Stomach (tissue), 9 donors: ENCODE results near the gene OPRL1. TPM values are rescaled to one million over a fixed set of nuclear protein-coding genes. Genes with fewer than 3 reads are reported as not detected.

Experiments
- DNase-seq, 2 donors: peaks; one replicate each; pipeline versions ENCODE4 v3.0.0 to v3.0.0-alpha.2; 2013 to 2019
- H3K27ac ChIP-seq, 5 donors: fragments of 200-600 bp in 4 of 5; sonication (generic) in 4 of 5; one replicate each; pipeline ENCODE4 v1.5.1; 2013 to 2019; ENCODE audit warnings: mild to moderate bottlenecking in 1 of 5, moderate library complexity in 1 of 5
- H3K27me3 ChIP-seq, 3 donors: fragments of 200-600 bp; sonication (generic); one replicate each; pipeline ENCODE4 v1.5.1; 2017 to 2019; ENCODE audit warnings: mixed run types in 1 of 3
- H3K36me3 ChIP-seq, 4 donors: fragments of 200-600 bp; sonication (generic); 1 replicate in 3 of 4; 2 replicates in 1 of 4; pipeline ENCODE4 v1.5.1; 2016 to 2019
- H3K4me1 ChIP-seq, 4 donors: fragments of 200-600 bp; sonication (generic); one replicate each; pipeline ENCODE4 v1.5.1; 2016 to 2019
- H3K4me3 ChIP-seq, 4 donors: fragments of 200-600 bp; sonication (generic) in 3 of 4; one replicate each; pipeline ENCODE4 v1.5.1; 2016 to 2019; ENCODE audit warnings: mild to moderate bottlenecking in 1 of 4
- H3K9me3 ChIP-seq, 4 donors: fragments of 200-600 bp; sonication (generic); one replicate each; pipeline ENCODE4 v1.5.1; 2016 to 2019
- CTCF ChIP-seq, 7 experiments: fragments of 450-650 bp in 4 of 7; fragments of 200-600 bp in 3 of 7; sonication (generic) in 3 of 7; IDR thresholded peaks; one replicate each; pipeline ENCODE4 v1.5.1; 2016 to 2019; ENCODE audit warnings: antibody characterized with exemption in 7 of 7, control low read depth in 2 of 7, mild to moderate bottlenecking in 1 of 7
- EP300 ChIP-seq: sonication (generic); formaldehyde crosslinking; IDR thresholded peaks from one replicate; pipeline ENCODE4 v1.6.1; 2017; ENCODE audit warnings: antibody characterized with exemption
- POLR2A ChIP-seq, 4 donors: fragments of 450-650 bp; IDR thresholded peaks; one replicate each; pipeline ENCODE4 v1.6.1; 2016; ENCODE audit warnings: antibody characterized with exemption in 4 of 4, control low read depth in 2 of 4, mild to moderate bottlenecking in 1 of 4, moderate library complexity in 1 of 4
- POLR2AphosphoS5 ChIP-seq, 3 donors: sonication (generic); formaldehyde crosslinking; IDR thresholded peaks; one replicate each; pipeline ENCODE4 v1.6.1; 2016; ENCODE audit warnings: antibody characterized with exemption in 3 of 3
- WGBS, 5 donors: extraction: QIAGEN DNeasy Blood & Tissue Kit in 3 of 5; methylation state at CpG; one replicate each; pipeline versions ENCODE4 v1.1.5 to v1.1.7; 2013 to 2018; 5-methylcytosine and 5-hydroxymethylcytosine counted together
- intact Hi-C: fragments of 100-400 bp; cut with DNase I; formaldehyde crosslinking; loops from one replicate; pipeline ENCODE4 v1.15.1; 2023; ENCODE audit warnings: low total_unique reads
- polyA plus RNA-seq, 3 donors: library from polyadenylated mRNA; stranded (reverse); fragments of 200-250 nt; gene quantifications; one replicate each; pipeline ENCODE4 v1.2.3, GENCODE V29; 2013
- total RNA-seq, 5 donors: library from RNA; depleted of rRNA; stranded (reverse); fragments of >200 nt; gene quantifications; one replicate each; pipeline versions ENCODE4 v1.1.0 to v1.2.3, GENCODE V29; 2014 to 2016
- donor health status: healthy with polysubstance abuse.
- donor health status: Bipolar disorder and iron deficiency.
- donor health status: healthy.

The OPRL1 gene
- total and polyA plus RNA-seq, 8 donors: 0.18 to 4.7 (median 0.40) TPM; not detected in 4

GRCh38 chr20:64099086-64099786, 19.4 kb downstream of the OPRL1 start:
- Histone ChIP-seq H3K27me3 (peaks cover 10 to 78% (median 45%) of the 10 kb centered on the region in 3 donors), H3K4me1 (peaks cover 8 to 14% (median 12%) of the 10 kb centered on the region in 4 donors)
- TF ChIP-seq POLR2A (IDR thresholded peaks at IDR 0.05): no peak
- no peak for TF ChIP-seq EP300

GRCh38 chr20:64099880-64100565, 20.1 kb downstream of the OPRL1 start:
- 71 to 79% (median 75%) methylated on average over 10 to 14 of the region's 14 CpGs for WGBS, 5 donors
- peak in 1 of 2 donors; percentile 44 for DNase-seq
- H3K27me3 ChIP-seq: peaks cover 10 to 86% (median 45%) of the 10 kb centered on the region in 3 donors
- TF ChIP-seq POLR2A (IDR thresholded peaks at IDR 0.05) (no peak), CTCF (IDR thresholded peaks at IDR 0.05) (no peak), POLR2AphosphoS5 (IDR thresholded peaks at IDR 0.05) (no peak), EP300 (no peak)
- no peak overlapping the region for H3K4me3 ChIP-seq
- H3K36me3 ChIP-seq: peaks cover 0 to 10% (median 4%) of the 10 kb centered on the region in 4 donors
- H3K4me1 ChIP-seq: peaks cover 8 to 14% (median 12%) of the 10 kb centered on the region in 4 donors
- no peak overlapping the region for H3K27ac ChIP-seq
- intact Hi-C loops: no loop called here
- H3K9me3 ChIP-seq: no peaks in the 10 kb centered on the region

More at GRCh38 chr20:64099086-64099786, 19.4 kb downstream of the OPRL1 start:
- intact Hi-C loops: no loop called here
- peak in 1 of 2 donors; percentile 60 for DNase-seq
- no peaks in the 10 kb centered on the region for H3K9me3 ChIP-seq
- no peak overlapping the region for H3K4me3 ChIP-seq
- 71 to 90% (median 82%) methylated on average over 14 to 21 of the region's 21 CpGs for WGBS, 5 donors
- peaks cover 0 to 10% (median 4%) of the 10 kb centered on the region in 4 donors for H3K36me3 ChIP-seq
- H3K27ac ChIP-seq: no peak overlapping the region

DNA sequence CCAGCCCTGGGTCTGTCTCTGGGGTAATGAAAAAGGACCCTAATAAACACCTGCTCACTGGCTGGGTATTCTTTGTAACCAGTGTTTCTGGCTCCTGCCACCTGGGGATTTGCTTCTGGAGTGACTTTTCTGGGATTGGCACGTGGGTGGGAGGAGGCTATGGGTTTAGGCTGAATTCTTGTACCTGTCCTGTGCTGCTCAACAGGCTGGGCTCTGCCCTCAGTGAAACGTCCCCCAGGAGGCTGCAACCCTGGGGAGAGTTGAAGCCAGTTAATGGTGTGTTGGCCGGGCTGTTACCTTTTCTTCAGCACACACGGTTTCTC, 20.6 kb downstream of the OPRL1 start:
- no peak for TF ChIP-seq POLR2AphosphoS5 (IDR thresholded peaks at IDR 0.05)
- TF ChIP-seq EP300: no peak
- TF ChIP-seq CTCF (IDR thresholded peaks at IDR 0.05): no peak
- TF ChIP-seq POLR2A (IDR thresholded peaks at IDR 0.05): no peak
- H3K9me3 ChIP-seq: no peaks in the 10 kb centered on the region

GRCh38 chr20:64100946-64101688, 21.2 kb downstream of the OPRL1 start:
- H3K27me3 ChIP-seq: peaks cover 10 to 82% (median 42%) of the 10 kb centered on the region in 3 donors
- intact Hi-C loops: no loop called here

More for the DNA sequence above, 20.6 kb downstream of the OPRL1 start:
- no peak overlapping the region for H3K27ac ChIP-seq
- H3K4me1 ChIP-seq: peaks cover 8 to 14% (median 12%) of the 10 kb centered on the region in 4 donors
- intact Hi-C loops: no loop called here
- peaks cover 0 to 10% (median 4%) of the 10 kb centered on the region in 4 donors for H3K36me3 ChIP-seq
- peaks cover 10 to 84% (median 45%) of the 10 kb centered on the region in 3 donors for H3K27me3 ChIP-seq
- no peak for DNase-seq
- WGBS, 5 donors: 40 to 68% (median 66%) methylated on average over 3 to 4 of the region's 4 CpGs
- H3K4me3 ChIP-seq: no peak overlapping the region

More at GRCh38 chr20:64100946-64101688, 21.2 kb downstream of the OPRL1 start:
- 77 to 84% (median 82%) methylated on average over 9 of the region's 9 CpGs for WGBS, 5 donors
- no peak for DNase-seq
- H3K4me3 ChIP-seq: no peak overlapping the region
- H3K9me3 ChIP-seq: no peaks in the 10 kb centered on the region
- peaks cover 8 to 14% (median 12%) of the 10 kb centered on the region in 4 donors for H3K4me1 ChIP-seq
- H3K27ac ChIP-seq: no peak overlapping the region
- peaks cover 0 to 10% (median 4%) of the 10 kb centered on the region in 4 donors for H3K36me3 ChIP-seq
- TF ChIP-seq POLR2A (IDR thresholded peaks at IDR 0.05) (no peak), CTCF (IDR thresholded peaks at IDR 0.05) (no peak), POLR2AphosphoS5 (IDR thresholded peaks at IDR 0.05) (no peak), EP300 (no peak)
